Measurements from ENCODE around the gene C13orf46.
"Not testable (repeated sequence)": the region's sequence is repeated elsewhere in the genome, so short reads cannot be mapped to it uniquely, and the experiment has no call there.

C13orf46 gene

DNA sequence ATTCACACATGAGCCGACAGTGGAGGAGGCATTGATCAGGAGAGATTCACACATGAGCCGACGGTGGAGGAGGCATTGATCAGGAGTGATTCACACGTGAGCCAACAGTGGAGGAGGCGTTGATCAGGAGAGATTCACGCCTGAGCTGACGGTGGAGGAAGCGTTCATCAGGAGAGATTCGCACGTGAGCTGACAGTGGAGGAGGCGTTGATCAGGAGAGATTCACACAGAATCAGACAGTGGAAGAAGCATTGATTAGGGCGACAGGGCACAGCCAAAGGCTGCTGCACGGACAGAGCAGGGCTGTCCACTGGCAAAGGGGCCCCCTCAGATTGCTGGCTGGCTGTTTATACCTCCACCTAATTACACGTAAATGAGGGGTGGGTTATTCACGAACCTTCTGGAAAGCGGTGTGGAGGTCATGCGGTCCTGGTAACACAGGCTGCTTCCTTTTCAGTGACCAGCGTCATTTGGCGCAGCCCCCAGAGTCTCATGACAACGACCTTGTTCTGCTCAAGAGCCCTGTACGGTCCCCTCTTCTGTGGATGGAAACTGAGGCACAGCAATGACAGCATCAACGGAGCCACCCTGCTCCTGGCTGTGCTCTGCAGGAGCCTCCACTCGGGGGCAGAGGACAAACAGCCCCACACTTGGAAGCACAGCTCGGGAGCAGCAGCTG, 59.4 kb downstream of the C13orf46 start:
- TF ChIP-seq, protein P1, sequence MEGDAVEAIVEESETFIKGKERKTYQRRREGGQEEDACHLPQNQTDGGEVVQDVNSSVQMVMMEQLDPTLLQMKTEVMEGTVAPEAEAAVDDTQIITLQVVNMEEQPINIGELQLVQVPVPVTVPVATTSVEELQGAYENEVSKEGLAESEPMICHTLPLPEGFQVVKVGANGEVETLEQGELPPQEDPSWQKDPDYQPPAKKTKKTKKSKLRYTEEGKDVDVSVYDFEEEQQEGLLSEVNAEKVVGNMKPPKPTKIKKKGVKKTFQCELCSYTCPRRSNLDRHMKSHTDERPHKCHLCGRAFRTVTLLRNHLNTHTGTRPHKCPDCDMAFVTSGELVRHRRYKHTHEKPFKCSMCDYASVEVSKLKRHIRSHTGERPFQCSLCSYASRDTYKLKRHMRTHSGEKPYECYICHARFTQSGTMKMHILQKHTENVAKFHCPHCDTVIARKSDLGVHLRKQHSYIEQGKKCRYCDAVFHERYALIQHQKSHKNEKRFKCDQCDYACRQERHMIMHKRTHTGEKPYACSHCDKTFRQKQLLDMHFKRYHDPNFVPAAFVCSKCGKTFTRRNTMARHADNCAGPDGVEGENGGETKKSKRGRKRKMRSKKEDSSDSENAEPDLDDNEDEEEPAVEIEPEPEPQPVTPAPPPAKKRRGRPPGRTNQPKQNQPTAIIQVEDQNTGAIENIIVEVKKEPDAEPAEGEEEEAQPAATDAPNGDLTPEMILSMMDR (IDR thresholded peaks at IDR 0.05; ENCODE audit: low read depth, low read length), result no peak
- no peaks in the 10 kb centered on the region for H3K9me3 ChIP-seq
- H3K27me3 ChIP-seq, result peaks cover 56% of the 10 kb centered on the region

DNA sequence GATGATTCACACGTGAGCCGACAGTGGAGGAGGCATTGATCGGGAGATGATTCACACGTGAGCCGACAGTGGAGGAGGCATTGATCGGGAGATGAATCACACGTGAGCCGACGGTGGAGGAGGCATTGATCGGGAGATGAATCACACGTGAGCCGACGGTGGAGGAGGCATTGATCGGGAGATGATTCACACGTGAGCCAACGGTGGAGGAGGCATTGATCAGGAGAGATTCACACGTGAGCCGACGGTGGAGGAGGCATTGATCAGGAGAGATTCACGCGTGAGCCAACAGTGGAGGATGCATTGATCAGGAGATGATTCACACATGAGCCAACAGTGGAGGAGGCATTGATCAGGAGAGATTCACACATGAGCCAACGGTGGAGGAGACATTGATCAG, 60.0 kb downstream of the C13orf46 start:
- not testable (repeated sequence) for H3K9me3 ChIP-seq; H3K4me1 ChIP-seq; H3K36me3 ChIP-seq; DNase-seq; H3K4me3 ChIP-seq (ENCODE audit: low read depth, low read length)
- peaks cover 62% of the 10 kb centered on the region for H3K27me3 ChIP-seq

More for the DNA sequence above, 59.4 kb downstream of the C13orf46 start:
- Histone ChIP-seq H3K4me1 (no peaks in the 10 kb centered on the region), H3K4me3 (ENCODE audit: low read depth, low read length) (no peak overlapping the region), H3K36me3 (no peaks in the 10 kb centered on the region)
- DNase-seq, result no peak

DNA sequence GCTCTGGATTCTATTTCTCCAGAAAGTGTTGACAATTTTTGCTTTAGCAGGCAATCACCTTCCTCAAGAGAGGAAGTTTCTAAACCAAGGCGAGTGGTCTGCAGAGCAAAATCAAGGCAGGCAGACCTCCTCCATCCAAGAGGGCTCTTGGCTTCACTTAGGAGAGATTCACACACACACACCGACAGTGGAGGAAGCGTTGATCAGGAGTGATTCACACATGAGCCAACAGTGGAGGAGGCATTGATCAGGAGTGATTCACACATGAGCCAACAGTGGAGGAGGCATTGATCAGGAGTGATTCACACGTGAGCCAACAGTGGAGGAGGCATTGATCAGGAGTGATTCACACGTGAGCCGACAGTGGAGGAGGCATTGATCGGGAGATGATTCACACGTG, 60.5 kb downstream of the C13orf46 start:
- H3K4me3 ChIP-seq (ENCODE audit: low read depth, low read length); H3K4me1 ChIP-seq; DNase-seq; H3K9me3 ChIP-seq; H3K36me3 ChIP-seq: not testable (repeated sequence)
- peaks cover 66% of the 10 kb centered on the region for H3K27me3 ChIP-seq

DNA sequence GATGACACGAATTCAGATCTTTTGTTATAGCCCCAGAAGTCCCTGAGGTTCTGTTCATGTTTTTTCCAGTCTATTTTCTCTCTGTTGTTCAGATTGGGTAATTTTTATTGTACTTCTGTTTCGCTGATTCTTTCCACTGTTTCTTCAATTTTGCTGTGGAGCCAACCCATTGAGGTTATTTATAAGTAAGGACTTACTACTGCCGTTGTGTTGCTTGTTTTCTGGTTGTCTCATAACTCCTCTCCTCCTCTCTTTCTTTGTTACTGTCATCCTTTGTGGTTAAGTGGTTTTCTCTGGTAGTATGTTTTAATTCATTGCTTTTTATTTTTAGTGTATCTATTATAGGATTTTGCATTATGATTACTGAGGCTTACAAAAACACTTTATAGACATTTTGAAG, 61.3 kb downstream of the C13orf46 start:
- DNase-seq, result no peak
- H3K4me1 ChIP-seq, result no peaks in the 10 kb centered on the region
- no peaks in the 10 kb centered on the region for H3K9me3 ChIP-seq
- no peak overlapping the region for H3K4me3 ChIP-seq (ENCODE audit: low read depth, low read length)
- TF ChIP-seq, protein P1 (IDR thresholded peaks at IDR 0.05; ENCODE audit: low read depth, low read length), result no peak
- H3K27me3 ChIP-seq, result peaks cover 74% of the 10 kb centered on the region
- no peaks in the 10 kb centered on the region for H3K36me3 ChIP-seq

DNA sequence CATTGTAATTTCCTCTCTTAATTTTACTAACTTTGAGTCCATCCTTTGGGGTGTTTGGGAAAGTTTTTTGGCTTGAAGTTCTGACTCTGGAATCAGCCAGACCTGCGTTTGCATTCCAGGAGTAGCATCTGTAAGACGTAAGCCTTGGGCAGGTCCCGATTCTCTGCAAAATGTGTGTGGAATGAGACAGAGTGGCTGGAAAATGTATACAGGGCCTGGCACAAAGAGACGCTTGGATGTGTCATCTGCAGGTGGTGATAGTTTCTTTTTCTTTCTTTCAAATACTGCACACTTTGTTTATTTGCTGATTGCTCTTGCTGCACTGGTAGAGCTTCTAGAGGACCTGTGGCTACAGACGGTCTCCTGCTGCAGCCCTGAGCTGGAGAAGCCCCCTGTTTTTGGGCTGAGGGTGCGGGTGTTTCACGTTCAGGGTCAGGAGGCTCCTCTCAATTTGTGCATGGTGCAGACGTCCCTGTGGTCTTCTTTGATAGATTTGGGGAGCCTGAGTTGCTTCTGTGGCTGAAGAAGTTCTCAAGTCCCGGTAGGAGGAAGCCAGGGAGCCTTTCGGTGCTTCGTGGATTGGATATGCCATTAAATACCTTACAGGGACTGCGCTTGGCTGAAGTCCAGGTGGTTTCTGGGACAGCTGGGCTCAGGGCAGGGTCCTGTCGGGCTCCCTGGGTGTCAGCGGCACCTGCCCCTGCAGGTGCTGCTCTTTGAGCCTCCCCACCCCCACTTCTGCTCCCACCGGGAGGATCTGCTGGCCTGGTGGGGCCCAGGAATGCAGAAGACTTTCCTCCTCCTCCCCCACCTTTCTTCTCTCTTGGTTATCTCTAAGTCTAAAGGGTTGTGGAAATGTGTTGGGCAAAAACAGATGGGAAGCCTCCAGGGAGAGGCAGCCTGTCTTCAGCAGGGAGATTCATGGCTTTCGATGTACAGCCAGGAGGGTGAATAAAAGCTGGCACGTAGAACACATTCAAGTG, 66.0 kb downstream of the C13orf46 start:
- no peak overlapping the region for H3K4me3 ChIP-seq (ENCODE audit: low read depth, low read length)
- H3K27me3 ChIP-seq, result peaks cover 51% of the 10 kb centered on the region
- DNase-seq, result no peak
- no peaks in the 10 kb centered on the region for H3K9me3 ChIP-seq
- H3K4me1 ChIP-seq, result peaks cover 6% of the 10 kb centered on the region; the same call in 1 of the 2 replicates
- TF ChIP-seq, protein P1 (IDR thresholded peaks at IDR 0.05; ENCODE audit: low read depth, low read length), result no peak
- no peaks in the 10 kb centered on the region for H3K36me3 ChIP-seq

DNA sequence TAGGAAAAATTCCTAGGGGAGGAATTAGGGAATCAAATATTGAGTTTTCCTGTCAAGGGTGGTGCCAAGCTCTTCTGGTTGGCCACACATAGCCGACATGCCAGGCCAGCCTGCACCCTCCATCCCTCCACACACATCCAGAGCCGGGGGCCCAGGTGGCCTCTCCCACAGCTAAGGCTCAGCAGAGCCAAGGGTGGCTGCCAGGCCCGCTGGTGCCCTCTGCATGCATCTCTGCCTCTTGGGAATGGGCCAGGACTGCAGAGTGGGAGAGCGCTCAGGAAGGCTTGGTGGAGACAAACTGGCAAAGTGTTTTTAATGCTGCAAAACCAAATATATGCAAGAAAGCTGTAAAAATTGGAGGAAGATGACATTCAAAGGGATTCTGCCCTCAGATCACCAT, 67.3 kb downstream of the C13orf46 start:
- Histone ChIP-seq H3K4me1 (peaks cover 6% of the 10 kb centered on the region; the same call in 1 of the 2 replicates), H3K9me3 (no peaks in the 10 kb centered on the region), H3K4me3 (ENCODE audit: low read depth, low read length) (no peak overlapping the region), H3K36me3 (no peaks in the 10 kb centered on the region), H3K27me3 (peaks cover 38% of the 10 kb centered on the region)
- TF ChIP-seq, protein P1 (IDR thresholded peaks at IDR 0.05; ENCODE audit: low read depth, low read length), result no peak
- DNase-seq, result no peak

DNA sequence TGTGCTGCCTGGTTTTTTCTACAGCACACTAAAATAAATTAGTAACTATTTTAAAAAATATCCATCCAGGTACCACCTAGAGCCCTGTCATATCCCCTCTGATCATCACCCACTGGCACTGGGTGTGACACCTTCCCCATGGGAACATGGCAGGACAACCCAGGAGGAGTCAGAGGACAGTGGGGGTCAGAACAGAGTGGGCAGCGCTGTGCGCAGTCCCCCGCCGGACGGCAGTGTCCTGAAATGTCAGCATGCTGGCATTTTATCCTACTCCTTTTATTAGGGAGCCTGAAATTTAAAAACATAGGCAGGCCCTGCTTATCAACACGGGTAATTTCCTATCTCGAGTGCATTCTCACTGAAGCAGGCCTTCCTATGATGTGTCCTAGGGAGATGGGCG, 67.9 kb downstream of the C13orf46 start:
- H3K4me3 ChIP-seq (ENCODE audit: low read depth, low read length), result no peak overlapping the region
- peaks cover 6% of the 10 kb centered on the region; the same call in 1 of the 2 replicates for H3K4me1 ChIP-seq
- DNase-seq, result no peak
- TF ChIP-seq, protein P1 (IDR thresholded peaks at IDR 0.05; ENCODE audit: low read depth, low read length), result no peak
- H3K27me3 ChIP-seq, result peaks cover 31% of the 10 kb centered on the region
- H3K9me3 ChIP-seq, result no peaks in the 10 kb centered on the region
- H3K36me3 ChIP-seq, result no peaks in the 10 kb centered on the region
